ENCODE measurements around the gene CPEB3.
"Not testable (repeated sequence)": the region's sequence is repeated elsewhere in the genome, so short reads cannot be mapped to it uniquely, and the experiment has no call there.

CPEB3 gene

DNA sequence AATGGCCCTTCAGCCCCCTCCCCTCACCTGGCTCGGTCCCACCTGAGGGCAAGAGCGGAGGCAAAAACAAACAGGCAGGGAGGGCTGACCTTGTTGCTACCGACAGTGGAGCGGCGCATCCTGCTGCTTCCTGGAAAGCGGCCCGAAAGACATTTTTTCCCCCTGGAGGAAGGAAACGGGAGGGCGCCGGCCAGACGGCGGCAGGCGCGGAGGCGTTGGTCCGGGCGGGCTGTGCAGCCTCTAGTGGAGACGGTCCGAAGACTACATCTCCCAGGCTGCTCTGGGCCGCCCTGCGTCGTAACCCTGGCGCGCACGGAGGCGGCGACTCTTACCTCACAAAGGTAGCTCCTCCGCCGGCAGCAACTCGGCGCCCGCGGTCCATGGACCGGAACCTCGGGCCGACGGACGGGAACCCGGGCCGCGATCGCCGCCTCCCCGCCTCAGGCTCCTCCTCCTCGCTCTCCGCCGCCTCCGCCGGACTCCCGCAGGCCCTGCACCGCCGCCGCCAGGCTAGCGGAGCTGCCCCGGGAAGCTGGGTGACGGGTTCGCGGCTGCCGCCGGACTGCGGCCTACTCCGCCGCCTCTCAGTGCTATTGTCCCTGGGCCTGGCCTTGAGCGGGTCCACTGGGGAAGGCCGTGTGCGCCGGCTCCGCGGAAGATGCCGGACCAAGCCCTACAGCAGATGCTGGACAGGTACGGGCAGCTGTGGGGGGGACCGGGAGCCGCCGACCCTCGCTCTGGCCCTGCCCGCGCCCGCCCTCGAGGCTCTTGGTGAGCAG is at the start of gene CPEB3, which contains the start of gene MARCHF5:
Gene CPEB3 (minus strand): TSS at position 242 of the 779 bp plus-strand sequence. CDS start 50,728 bp downstream, outside the sequence.
Gene MARCHF5 (plus strand): TSS at position 331 of the 779 bp plus-strand sequence. CDS start 328 bp downstream, at position 659.
- DNase-seq: peak; percentile 69 to 89

DNA sequence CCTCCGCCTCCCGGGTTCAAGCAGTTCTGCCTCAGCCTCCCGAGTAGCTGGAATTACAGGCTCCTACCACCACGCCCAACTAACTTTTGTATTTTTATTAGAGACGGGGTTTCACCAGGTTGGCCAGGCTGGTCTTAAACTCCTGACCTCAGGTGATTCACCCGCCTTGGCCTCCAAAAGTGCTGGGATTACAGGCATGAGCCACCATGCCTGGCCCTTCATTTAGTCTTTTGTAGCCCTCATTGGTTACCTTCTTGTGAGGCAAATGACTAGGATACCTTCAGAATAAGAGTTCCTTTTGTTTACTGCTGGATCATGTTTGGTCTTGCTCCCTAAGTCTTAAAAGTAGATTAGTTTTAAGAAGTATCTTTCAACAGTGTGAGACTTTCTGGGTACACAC is 39.0 kb upstream of the CPEB3 start:
- not testable (repeated sequence) for DNase-seq

DNA sequence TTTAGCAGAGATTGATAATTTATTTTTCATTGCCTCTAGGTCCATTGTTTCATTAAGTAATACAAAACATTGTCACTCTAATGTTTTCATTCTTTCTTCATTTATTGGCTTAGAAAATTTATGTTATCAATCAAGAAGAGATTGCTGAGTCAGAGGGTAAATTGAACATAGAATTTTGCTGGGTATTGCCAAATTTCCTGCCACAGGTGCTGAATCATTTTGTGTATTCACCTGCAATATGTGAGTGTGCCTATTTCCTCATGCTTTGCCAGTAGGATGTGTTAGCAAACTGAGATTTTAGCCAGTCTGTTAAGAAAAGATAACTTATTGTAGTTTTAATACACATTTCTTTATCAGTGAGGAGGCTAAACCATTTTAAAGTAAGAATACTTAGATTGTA is 38.1 kb upstream of the CPEB3 start:
- no peak for DNase-seq

DNA sequence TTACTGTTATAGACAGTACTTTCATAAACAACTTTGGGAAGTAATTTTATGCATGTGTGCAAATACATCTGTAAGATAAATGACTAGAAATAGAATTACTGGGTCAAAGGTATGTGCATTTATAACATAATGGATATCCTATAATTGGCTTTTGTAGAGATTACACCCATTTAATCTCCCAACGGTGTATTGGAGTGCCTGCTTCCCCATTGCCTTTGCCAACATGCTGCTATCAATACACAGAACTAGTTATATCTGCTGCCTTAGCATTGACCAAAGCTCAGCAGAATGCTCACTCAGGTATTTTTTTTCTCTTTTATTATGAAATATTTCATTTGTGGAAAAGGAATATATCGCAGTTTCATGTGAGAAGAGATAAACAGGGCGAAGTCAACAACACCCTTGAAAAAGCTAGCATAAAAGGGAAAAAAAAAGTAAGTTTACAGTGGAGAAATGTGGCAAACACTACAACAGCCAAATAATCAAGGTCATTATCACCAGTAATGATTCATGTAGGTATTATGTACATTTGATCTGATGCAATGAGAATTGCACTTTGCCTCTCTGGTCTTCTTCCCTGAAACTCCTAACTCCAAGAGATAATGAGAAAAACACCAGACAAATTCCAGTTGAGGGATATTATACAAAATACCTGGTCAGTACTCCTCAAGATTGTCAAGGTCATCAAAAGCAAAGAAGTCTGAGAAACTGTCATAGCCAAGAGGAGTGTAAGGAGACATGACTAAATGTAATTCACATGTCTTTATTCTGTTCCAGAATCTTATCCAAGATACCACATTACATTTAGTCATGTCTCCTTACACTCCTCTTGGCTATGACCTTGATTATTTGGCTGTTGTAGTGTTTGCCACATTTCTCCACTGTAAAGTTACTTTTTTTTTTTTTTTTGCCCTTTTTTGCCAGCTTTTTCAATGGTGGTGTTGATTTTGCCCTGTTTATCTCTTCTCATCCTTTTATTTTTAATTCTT is 36.9 kb upstream of the CPEB3 start:
- DNase-seq: no peak

DNA sequence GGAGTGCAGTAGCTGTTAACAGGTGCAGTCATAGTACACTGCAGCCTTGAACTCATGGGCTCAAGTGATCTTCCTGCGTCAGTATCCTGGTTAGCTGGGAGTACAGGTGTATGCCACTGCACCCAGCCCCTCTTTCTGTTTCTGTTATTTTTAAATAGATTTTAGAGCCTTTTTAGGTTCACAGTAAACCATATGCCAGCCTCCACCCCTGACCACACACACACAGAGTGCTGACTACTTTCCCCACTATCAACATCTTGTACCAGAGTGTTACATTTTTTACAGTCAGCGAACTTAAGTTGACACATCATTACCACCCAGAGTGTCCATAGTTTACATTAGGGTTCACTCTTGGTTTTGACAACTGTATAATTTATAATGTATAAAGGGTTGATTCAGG is 32.2 kb upstream of the CPEB3 start:
- DNase-seq: no peak

DNA sequence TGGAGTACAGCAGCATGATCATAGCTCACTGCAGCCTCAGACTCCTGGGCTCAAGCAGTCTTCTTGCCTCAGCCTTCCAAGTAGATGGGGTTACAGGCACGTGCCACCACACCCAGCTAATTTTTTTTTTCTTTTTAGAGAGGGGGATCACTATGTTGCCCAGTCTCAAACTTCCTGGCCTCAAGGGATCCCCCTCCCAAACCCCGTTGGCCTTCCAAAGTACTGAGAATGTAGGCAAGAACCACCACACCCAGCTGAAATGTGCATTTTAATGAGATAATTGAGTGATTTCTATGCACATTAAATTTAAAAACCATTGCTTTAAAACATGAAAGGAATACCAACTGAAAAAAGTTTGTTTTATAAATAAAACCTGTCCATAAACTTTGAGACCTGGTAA is 25.7 kb upstream of the CPEB3 start:
- no peak for DNase-seq

DNA sequence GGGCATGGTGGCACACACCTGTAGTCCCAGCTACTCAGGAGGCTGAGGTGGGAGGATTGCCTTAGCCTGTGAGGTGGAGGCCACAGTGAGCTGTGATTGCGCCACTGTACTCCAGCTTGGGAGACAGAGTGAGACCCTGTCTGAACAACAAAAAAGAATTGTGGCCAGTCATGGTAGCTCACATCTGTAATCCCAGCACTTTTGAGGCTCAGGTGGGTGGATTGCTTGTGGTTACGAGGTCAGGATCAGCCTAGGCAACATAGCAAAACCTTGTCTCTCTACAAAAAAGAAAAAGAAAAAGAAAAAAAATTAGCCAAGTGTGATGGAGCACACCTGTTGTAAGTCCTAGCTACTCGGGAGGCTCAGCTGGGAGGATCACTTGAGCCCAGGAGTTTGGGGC is 22.9 kb upstream of the CPEB3 start:
- no peak for DNase-seq

DNA sequence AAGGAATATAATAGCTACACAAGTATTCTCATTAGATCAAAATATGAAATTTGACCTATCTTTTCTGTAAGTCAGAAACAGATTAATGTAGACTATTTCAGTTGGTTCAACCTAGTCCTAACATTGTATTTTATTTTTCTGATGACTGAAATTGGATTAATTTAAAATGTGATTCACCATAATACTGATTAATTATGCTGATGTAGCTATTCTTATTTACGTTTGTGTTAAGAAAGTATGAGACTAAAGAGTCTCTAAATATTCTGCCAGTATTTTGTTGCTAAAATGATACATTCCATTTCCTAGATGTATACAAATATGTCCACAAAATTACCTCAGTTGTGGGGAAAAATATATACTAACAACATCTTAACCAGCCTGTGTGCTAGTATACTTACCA is 18.4 kb upstream of the CPEB3 start:
- no peak for DNase-seq

DNA sequence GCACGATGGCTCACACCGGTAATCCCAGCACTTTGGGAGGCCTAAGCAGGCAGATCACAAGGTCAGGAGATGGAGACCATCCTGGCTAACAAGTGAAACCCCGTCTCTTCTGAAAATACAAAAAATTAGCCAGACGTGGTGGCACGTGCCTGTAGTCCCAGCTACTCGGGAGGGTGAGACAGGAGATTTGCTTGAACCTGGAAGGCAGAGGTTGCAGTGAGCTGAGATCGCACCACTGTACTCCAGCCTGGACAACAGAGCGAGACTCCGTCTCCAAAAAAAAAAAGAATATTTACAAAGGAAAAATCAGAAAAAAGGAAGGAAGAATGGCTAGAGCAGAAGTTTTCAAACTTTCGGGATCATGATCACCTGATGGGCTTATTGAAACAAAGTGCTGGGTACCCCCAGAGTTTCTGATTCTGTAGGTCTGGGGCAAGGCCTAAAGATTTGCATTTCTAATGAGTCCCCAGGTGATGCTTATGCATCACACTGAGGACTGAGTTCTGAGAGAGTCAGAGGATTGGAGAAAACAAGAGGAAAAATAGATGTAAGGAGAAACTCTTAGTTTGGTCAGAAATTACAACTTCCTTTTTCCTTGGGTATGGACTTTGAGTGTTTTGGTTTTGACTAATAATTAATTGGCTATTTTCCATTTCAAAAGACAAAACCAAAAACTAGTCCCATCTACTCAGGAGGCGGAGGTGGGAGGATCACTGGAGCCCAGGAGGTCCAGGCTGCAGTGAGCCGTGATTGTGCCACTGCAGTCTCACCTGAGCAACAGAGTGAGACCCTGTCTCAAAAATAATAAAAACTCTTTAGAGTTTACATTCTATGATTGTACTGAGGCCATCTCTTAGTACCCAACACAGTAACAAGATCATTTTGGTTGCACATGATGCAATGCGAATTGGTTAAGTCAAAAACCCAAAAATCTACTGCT is 14.5 kb upstream of the CPEB3 start:
- no peak for DNase-seq

DNA sequence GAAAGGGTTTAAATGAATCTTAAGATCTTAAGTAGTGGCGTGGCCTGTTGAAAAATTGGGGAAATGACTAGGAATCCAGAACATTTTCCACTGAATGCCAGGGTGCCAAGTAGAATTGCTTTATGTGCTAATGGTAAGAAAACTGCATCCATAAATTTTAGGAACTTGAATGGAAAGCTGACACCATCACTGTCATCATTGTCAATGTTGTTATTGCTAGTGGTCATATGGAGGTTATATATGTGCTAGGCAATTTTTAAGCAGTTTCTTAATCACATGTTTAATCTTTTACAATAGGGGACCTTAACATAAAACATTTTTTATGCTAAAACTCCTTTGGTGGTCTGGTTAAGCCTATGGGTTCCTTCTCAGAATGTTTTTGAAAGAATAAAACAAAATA is 13.2 kb upstream of the CPEB3 start:
- DNase-seq: no peak

DNA sequence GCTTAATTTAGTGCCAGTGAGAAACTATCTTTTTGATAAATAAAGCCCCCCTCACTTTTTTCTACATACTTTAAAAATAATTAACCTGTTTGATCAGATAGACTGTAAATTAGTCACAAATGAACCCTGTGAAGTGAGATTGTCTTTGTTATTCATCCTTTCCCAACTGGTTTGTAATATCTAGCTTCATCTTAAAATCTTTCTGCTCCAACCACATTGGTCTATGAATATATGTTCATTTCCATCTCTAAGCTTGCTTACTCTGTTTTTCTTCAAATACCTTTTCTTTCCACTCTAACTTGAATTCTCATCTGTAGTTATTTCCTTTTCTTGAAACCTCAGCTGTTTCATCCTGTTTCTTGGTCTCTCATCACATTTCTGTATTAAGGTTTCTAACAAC is 12.2 kb upstream of the CPEB3 start:
- no peak for DNase-seq

DNA sequence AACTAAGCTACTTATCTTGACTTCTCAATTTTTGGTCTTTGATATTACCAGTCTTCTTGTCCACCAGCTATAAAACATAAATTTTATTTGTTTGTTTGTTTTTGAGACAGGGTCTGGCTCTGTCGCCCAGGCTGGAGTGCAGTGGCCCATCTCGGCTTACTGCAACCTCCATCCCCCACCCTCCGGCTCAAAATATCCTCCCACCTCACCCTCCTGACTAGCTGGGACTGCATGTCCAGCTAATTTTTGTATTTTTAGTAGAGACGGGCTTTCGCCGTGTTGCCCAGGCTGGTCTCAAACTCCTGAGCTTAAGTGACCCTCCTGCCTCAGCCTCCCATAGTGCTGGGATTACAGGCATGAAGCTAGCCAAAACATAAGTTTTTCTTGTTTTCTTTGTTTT is 7.6 kb upstream of the CPEB3 start:
- no peak for DNase-seq

DNA sequence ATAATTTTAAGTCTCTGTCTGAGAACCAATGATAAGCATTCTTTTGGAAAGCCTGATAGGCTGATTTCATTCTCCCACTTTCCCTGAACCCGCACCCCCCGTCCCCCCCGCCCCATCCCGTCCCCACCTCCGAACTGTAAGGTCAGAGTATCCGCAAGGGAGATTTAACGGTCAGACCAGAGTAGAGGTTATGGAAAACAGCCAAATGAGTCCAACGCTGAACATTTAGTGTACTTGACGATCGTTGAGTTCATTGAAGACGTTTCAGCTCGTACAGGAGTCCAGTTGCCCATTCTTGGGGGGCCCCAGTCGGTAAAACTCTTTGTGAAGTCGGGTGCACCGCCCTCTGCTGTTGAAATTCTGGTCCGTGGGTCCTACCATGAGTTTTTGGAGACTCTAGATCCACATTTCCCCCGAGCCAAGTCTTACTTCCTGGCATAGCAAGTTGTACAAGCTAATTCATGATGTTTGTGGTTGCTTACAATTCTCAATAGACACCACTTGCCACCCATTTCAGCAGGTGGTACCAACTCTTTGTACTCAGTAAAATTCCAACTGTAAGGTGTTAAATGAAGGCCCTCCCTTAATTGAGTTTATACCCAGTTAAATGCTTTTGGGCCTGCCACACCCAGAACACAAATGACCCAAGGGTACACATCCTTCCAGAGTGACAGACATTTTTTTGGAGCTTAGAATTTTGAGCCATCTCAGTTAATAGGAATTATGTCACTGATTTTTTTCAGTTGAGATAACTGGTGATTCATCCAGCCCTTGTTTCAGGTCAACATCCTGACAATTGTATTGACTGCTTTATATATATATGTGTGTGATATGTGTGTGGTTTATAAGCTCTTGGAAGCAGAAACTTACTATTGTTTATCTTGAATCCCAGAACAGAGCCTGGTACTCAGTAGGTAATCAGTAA is 1.3 kb upstream of the CPEB3 start:
- peak; percentile 9 to 40 for DNase-seq

DNA sequence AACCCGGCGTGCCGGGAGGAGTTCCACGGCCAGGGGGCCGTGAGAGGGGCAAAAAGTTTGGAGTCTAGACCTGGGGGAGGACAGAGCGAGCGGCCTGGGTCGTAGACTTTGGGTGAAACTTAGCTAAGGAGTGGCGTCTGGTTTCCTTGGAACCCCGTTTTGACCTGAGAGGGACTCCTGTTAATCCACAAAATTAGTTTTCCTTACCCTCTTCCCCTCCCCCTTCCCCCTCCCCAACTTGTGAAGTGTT is 663 bp upstream of the CPEB3 start:
- DNase-seq: peak in 1 of 2 experiments; percentile 4

DNA sequence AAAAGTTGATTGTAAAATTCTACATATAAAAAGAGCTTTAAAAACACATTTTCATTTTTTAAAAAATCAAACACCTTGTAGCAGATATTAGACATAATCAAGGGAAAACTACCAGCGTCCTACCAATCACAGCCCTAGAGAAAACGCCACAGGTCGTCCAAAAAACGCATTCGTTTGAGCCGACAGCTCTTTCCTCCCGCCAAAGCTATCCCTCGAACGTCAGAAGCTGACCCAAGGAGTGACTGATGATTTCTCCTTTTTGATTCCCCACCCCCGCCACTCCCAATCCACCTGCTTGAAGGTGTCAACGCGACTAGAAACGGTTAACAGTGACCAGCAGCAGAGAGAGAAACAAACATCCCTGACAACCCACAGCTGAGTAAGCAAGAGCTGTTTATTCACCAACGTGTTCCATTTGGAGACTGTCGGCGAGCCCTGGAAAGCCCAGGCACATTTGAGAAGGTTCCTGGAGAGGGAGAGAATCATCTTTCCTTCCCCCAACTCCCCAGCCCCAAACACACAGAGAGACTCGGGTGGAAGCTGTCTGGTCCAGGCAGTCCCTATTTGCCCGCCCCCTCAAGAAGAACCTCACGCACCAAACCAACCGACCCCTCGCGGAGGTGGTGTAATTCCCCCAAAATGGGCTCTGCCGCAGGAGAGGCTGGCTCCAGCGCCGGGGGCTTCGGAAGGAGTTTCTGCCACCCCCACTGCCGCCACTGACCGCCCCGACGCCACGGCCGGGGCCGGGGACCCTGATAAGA is 622 bp downstream of the CPEB3 start:
- peak in 1 of 2 experiments; percentile 32 for DNase-seq

DNA sequence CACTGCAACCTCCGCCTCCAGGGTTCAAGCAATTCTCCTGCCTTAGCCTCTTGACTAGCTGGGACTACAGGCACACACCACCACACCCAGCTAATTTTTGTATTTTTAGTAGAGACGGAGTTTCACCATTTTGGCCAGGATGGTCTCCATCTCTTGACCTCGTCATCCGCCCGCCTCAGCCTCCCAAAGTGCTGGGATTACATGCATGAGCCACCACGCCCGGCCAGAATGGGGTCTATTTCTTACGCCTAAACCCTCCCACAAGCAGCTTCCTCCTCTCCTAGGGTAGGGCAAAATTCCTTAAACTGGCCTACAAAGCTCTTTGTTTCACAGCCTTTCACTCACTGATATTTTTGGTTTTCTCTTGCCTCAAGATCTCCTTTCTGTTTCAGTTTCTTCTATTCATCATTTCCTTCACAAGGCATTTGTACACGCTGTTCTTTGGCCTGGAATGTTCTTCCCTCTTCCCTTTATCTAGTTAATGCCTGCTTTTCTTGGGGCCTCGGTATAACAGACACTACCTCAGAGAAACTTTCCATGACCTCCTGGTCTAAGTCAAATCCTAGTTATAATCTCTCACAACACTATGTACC is 6.7 kb downstream of the CPEB3 start:
- no peak for DNase-seq

DNA sequence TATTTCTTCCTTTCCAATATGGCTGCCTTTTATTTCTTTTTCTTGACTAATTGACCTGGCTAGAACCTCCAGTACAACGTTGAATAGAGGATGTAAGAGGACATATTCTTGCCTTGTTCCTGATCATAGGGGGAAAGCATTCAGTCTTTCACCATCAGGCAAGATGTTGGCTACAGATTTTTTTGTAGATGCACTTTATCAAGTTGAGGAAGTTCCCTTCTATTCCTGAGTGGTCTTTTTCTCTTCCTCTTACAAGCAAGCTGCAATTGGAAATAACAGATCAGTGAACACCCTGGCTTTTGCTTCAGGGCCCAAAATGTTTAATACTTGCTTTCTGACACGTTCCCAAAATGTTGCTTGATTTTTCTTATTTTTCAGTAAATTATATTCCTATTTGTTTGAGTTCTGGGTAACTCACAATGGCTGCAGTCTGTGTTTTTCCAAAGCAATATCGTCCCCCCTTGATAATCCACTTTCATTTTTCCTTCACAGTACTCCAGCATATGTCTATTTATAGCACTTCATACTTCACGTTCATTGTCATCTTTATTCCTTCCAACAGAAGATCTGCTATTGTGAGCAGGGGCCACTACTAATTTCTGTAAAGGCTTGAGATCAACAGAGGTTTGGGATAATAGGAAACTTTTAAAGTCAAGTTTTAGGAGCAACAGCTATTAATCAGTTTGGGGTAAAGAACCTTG is 11.7 kb downstream of the CPEB3 start:
- no peak for DNase-seq

DNA sequence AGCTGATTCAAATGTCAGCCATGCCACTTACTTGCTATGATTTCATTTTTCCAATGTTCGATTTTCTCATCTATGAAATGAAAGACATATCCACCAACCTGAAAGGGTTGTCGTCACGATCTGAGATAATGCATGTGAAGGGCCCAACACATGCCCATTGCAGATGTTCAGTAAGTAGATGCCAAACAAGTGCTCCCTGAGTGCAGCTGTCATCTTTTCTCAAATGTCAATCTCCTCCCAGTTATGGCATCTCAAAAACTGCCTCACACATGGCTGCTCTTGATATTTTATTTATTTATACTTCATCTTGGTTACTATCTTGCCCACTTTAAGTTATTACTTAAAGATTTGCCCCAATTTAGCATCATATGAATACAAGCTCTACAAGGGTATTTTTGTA is 16.8 kb downstream of the CPEB3 start:
- no peak for DNase-seq

DNA sequence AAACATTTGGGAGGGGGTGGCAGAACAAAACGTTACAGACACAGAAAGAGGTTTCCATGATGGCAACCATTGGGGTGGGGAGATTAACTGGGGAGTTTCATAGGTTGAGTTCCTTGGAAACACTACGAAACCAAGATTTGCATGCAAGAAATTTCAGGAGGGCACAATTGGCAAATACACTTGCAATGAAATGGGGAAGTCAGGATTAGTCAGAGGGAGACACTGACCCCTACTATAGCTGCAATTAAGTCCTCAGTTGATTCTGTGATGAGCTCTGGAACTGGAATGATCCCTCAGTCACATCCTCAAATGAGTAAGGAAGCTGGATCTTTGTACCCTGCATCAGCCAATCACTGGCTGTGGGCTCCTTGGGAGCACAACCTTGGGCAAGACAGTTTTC is 22.1 kb downstream of the CPEB3 start:
- no peak for DNase-seq

DNA sequence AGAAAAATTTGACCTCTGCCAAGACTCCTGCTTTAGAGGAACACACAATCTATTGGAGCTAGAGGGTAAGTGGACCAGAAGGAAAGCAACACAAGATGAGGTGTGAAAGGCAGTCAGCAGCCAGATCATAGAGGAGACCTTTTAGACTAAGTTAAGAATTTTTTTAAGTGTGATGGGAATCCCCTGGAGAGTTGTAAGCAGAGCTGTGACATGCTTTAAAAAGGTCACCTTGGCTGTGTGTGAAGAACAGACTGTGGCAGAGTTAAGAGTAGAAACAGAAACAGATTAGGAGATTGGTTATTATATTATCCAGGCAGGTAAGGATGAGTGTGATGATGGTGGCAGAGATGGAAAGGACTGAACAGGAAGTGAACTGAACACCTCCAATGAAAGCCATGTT is 23.5 kb downstream of the CPEB3 start:
- no peak for DNase-seq

Data from SW 1271 (cell line).